NCI-H2227 (cell line): ENCODE results near the gene PTPRH.
"Not testable (repeated sequence)": the region's sequence is repeated elsewhere in the genome, so short reads cannot be mapped to it uniquely, and the experiment has no call there.

Experiments used
- DNase-seq: peaks from one replicate; lab custom pipeline; 2025; ENCODE audit not compliant: unreplicated experiment; lab: John Stamatoyannopoulos, UW

PTPRH gene

DNA sequence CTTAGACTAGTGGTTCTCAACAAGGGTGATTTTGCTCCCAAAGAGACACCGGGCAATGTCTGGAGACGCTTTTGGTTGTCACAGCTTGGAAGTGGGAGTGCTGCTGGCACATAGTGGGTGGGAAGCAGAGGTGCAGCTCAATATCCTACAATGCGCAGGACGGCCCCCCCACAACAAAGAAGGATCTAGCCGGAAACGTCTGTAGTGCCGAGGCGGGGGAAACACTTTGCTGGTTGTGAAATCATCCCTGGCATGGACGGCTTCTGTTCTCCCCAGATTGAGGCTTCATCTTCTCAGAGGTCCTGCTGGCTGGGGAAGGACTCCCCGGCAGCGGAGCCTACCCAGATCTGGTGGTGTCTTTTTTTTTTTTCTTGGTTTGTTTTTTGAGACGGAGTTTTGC lies 15.8 kb downstream of the PTPRH start:
- DNase-seq = no peak

DNA sequence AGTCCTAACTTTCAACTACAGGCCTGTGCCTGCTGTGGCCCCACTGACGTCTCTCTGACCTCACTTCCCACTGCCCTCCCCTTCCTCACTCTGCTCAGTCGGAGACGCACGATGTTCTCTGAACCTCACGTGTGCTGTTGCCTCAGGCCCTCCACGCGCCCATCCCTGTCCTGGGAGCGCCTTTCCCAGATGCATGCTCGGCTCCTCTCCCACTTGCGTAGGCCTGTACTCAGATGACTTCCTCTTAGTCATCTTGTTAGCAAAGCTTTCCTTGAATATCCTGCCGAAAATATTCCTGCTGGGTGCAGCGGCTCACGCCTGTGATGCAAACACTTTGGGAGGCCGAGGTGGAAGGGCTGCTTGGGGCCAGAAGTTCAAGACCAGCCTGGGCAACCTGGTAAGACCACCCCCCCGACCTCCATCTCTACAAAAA lies 19.9 kb downstream of the PTPRH start:
- DNase-seq = no peak

DNA sequence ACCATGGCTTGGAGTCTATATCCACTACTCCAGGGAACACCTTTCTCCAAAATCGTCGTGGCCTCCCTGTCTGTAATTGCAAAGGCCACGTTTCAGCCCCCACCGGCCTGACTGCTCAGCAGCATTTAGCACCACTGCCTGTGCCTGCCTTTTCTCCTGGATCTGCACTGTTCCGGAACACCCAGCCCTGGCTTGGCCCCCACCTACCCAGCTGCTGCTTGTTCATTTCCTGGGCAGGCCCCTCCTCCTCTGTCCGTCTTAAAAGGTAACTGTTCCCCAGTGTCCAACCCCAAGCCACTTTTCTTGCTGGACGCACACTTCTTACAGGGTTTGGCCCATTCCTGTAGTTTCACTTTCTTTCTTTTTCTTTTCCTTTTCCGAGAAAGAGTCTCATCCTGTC lies 20.7 kb downstream of the PTPRH start:
- DNase-seq = no peak

DNA sequence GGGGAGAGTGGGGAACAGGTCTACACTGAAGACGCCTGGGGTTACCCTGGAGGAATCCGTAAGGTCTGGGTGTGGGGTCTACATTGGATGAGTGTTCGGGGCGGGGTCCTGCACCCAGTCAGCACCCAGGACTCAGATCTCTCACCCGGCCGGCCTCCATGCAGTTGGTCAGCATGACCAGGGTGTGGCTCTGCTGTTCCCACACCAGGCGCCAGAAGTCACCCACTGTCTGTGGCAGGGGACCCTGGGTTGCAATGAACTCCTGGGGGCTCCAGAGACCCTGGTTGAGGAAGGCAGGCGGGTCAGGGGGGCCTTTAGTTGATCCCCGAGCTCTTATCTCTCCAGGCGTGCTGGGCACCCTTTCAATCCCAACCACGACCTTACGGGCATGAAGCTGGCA lies 23.2 kb downstream of the PTPRH start:
- no peak for DNase-seq

DNA sequence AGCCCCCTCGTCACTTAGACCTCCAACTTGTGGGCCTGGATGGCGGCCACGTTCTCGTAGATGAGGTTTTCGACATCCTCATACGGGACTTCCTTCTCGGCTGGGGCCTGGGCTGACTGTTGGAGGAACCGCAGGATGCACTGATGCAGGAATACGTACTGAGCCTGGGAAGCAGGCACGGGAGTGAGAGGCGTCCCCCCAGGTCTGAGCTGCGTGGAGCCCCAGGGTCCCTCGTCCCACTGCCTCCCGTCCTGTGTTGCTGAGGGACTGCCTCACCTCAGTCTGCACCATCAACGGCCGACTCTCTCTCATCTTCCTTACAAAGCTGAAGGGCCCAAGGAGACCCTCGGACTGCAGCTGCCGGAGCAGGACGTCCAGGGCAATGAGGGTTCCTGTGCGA lies 27.6 kb downstream of the PTPRH start:
- no peak for DNase-seq

DNA sequence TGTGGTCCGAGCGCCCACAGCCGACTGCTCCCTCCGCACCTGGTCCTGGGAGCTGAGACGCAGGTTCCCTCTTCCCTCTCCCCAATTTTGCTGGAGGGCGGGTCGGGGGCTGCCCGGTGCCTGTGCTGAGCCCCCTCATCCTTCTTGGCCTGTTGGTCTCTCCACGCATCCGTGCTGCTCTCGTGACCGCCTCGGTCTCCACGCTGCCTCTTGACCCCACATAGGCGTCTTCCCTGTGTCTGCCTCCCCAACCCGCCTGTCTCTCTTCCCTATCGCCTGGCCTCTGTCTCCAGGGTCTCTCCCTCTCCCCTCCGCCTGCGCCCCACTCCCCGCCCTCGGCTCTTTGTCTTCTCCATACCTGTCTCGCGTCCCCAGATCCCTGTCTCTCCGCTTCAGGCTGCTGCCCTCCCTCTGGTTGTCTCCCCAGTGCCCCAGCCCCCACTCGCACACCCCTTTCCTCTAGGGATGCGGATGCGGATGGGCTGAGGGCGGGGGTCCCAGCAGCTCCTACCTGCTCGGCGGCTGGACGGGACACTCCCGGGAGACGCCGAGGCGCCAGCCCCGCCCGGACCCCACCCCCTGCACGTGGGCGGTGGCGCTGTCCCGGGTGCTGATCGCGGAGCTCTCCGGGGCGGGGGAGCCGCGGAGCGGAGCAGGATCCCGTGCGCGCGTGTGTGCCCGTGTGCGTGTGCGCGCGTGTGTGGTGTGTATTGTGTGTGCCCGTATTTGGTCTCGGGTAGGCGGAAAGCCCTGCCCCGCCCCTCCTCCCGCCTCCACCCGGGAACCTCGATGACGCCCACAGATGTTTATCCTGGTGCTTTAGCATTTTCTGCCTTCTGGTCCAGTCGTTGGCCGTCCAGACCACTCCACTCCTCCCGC lies 29.5 kb downstream of the PTPRH start, which contains the start of gene SYT5:
Gene SYT5 (minus strand): TSS at position 684 of the 879 bp plus-strand sequence. CDS start 1,248 bp downstream, outside the sequence.
- peak; percentile 87 for DNase-seq

DNA sequence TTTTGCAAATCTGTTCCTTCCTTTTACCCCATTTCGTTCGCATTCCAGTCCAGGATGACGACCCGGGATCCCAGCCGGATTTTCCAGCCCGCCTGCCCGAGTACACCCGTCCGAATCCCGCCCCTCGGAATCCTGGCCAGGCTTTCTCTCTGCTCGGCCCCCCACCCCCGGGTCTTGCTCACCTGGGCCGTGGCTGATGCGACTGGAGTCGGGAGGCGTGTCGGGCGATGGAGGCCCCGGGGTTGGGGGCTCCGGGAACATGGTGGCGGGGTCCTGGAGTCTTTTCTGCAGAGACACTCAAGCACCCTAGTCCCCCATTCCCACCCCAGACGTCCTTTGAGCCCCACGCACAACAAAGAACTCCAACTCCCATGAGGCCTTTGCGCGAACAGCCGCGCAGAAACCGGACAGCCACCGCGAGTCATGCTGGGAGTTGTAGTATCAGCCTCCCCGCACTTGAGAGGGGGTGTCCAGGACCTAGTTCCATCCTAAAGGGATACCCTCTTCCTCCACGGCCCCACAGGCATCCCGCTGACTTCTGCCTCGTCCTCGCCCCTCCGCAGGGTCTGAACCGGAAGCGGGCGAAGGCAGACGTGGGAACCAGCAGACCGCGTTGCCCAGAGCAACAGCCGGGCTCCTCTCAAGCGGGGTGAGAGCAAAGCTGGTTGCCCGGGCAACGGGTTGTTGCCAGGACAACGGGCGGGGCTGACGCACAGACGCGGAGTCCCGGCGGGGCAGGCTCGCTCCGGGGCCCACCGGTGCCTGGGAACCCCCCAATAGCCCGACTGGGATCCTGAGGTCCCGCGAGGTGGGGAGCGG lies 30.3 kb downstream of the PTPRH start:
- DNase-seq = peak; percentile 99

DNA sequence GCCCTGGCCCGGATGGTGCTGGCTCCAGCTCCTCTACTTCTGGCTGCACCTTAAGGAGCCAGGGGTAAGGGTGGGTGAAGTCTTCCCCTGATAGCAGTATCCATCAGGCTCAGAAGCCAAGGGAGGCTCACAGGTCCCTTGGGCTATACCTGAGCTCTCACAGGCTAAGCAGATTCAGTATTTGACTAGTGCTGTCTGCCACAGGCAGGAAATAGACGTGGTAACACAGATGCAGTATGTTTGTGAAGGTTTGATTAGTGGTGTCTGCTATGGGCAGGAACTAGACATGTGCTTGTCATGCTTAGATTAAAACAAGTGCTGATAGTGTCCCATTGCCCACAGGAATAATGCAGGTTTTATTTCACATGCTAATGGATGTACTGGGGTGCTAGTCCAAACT lies 33.2 kb downstream of the PTPRH start:
- peak; percentile 65 for DNase-seq

DNA sequence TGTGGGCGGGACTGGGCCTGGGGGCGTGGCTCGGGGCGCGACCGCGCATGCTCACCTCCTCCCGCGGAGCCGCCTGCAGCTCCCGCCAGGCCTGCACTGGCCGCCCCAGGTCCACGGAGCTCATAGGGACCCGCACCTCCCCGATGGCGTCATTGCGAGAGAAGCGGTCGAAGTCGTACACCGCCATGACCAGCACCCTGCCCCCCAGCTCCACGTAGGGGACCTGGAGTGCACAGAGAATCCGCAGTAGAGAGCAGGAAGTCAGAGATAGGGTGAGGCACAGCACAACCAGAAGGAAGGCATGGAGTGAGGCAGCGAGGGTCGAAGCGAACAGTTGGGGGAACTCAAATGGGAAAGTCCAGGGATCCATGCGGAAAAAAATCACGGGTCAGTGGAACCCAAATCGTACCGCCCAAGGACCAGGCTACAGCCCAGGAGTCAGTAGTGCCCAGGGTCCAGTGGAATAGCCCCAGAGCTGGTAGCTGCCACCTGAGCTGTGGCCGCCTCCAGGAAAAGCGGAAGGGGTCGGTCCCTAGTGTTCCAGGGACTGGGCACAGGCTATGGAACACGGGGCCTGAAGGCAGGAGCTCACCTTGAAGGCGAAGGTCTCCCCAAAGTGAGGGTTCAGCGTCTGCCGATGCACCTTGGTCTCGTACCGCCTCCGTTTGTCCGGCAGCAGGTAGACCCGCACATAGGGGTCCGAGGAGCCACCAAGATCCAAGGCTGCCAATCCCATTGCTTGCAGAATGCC lies 34.0 kb downstream of the PTPRH start:
- peak; percentile 94 for DNase-seq

DNA sequence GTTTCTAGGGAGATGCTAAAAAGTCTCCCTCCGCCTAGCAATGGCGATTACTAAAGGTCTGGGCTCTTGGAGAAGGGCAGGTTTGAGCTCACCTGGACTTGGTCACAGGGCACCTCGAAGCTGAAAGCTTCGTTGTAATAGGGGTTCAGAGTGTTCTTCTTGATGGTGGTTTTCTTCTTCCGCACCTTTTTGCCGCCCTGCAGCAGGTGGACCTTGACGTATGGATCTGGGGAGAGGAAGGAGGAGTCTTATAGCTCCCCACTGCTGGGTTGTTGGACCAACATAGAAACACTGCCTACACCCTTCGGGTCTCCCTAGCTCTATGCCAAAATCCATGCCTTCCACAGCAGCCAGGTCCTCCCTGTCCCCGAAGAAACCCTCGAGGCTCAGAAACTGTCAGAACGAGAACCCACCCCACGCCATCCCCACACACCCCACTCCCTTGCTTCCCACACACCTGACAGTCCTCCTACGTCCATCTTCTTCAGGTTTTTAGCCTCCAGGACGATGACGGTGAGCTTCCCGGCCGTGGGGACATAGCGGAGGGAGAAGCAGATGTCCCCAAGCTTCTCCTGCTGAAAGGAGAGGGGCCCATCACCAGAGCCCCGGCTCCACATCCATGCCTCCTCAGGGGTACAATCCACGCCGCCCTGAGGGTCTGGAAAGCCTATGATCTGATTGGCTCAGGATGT lies 34.7 kb downstream of the PTPRH start:
- no peak for DNase-seq

DNA sequence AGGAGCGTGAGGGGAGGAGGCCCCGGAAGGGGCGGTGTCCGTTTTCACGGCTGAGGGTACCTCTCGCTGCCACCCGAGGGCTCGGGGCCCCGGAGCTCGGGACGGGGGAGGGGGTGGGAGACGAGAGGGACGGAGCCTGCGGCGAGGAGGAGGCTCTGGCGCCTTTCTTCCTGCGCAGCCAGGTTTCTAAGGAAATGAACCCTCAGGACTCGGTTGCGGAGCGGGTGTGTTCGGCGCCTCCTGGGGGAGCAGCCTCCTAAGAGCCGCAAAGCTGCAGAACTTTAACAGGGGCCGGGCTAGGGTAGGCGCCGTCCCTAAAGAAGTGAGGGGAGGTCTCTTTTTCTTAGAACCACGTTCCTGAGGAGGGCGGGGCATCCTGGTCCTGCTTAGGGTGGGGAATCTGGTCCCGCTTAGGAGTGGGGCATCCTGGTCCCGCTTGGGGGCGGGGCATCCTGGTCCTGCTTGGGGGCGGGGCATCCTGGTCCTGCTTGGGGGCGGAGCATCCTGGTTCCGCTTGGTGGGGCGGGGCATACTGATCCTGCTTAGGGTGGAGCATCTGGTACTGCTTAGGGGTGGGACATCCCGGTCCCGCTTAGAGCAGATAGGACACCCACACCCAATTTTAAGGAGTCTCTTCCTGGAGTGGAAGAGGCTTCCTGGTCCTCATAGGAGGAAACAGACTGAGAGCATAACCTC lies 35.4 kb downstream of the PTPRH start:
- peak; percentile 97 for DNase-seq

DNA sequence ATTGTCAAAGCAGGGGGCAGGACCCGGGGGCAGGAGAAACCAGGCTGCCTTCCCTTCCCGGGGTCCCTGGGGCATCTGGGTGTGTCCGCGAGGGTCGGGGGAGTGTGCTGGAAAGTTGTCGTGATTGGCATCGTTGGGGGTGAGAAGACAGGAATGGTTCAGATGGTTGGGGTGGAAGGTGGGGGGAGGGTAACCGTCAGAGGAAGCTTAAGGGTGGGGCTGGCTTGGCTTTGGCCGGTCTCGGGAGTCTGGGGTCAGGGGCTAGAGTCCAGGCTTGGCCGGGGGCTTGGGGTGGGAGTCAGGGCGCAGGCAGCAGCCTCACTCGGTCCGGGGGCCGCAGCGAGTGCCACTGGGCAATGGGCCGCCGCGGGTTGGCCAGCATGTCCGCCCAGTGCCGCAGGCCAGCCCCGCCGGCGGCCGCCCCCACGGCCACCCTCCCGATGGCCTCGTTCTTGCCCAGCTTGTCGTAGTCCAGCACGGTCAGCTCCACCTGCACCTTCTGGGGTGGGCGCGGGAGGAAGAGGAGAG lies 36.1 kb downstream of the PTPRH start:
- no peak for DNase-seq

DNA sequence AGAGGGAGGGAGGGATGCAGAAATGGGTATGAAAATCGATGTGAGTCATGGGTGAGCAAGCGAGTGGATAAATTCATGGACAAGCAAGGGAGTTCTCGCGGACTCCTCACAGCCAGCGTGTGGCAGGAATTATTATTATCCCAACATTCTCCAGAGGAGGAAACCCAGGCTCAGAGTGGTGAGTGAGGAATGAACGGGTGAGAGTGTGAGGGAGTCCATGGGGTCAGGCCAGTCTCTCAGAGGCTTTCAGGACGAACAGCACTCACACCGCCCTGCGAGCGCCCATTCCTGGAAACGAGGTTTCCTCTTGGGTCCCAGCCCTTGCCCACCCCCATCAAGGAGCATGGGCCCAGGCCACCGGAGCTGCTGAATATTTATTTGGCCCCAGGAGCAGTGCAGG lies 36.6 kb downstream of the PTPRH start:
- DNase-seq = peak; percentile 67

DNA sequence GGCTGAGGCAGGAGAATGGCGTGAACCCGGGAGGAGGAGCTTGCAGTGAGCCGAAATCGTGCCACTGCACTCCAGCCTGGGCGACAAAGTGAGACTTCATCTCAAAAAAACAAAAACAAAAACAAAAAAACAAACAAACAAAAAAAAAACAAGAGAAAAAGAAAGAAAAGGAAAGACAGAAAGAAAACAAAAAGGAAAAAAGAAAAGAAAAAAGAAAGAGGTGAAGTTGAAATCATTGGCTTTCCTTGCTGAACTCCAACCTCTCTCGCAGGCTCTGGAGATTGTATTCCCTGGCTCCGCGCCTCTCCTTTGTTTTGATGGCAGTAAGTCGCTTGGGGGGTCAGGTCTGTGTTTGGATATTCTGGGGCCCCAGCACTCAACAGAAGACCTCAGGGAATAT lies 37.0 kb downstream of the PTPRH start:
- DNase-seq = not testable (repeated sequence)

DNA sequence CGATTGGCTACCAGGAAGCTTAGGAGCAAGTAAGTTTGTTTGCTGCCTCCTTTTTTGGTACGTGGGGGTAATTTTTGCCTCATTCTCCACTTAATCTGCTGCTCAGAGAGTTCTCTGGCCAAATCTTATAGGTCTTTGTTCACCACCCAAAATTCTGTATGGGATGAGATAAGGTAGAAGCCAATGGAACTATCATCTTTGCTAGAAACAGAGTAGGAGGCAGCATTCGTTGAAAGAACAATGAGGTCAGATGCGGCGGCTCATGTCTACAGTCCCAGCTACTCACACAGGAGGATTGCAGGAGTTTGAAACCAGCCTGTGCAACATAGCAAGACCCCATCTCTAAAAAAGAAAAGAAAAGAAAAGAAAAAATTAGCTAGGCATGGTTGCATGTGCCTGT lies 37.9 kb downstream of the PTPRH start:
- DNase-seq = no peak

DNA sequence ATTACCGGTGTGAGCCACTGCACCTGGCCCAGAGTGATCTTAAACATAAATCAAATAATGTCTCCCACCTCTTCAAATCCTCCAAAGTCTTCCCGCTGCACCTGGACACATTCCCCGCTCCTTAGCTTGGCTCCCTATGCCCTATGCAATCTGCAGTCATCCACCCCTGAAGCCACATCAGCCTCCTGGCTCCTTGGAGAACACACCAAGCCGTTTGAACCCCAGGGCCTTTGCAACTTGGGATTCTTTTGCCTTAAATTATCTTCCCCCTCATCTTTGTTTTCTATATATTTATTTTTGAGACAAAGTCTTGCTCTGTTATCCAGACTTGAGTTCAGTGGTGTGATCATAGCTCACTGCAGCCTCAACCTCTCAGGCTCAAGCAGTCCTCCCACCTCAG lies 40.2 kb downstream of the PTPRH start:
- no peak for DNase-seq

DNA sequence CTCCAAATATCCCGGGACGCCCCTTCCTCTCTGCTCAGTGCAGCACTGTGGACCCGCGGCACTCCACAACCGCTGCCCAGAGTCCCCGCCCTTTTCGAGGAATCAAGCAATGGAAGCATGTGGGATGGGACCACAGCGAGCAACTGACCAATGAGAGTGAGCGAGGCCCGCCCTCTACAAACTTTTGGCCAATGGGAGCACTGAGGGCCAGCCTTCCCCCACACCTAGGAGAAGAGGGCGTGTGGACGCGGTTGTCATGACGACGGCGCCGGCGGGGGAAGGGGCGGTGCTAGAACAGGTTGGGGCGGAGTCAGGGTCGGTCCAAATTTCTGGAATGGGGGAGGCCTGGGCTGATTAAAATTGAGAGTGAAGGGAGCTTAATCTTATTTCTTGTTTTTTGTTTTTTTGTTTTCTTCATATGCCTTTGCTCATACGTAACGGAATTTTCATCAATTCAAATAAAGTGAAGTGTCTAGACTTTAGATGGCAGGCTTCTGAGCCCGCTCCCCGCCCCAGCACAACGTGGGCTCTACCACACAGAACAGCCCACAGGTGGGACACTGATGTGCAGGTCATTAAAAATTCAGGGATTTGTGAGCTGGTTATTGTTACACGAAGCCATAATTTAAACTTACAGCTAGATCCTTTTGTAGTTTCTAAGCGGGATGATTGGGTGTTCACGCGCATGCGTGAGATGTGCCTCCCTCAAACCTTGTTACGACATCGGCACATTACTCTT lies 42.6 kb downstream of the PTPRH start, which contains the start of gene DNAAF3:
Gene DNAAF3 (minus strand): TSS at position 84 of the 739 bp plus-strand sequence. CDS start 200 bp downstream, outside the sequence.
- DNase-seq = peak; percentile 100

DNA sequence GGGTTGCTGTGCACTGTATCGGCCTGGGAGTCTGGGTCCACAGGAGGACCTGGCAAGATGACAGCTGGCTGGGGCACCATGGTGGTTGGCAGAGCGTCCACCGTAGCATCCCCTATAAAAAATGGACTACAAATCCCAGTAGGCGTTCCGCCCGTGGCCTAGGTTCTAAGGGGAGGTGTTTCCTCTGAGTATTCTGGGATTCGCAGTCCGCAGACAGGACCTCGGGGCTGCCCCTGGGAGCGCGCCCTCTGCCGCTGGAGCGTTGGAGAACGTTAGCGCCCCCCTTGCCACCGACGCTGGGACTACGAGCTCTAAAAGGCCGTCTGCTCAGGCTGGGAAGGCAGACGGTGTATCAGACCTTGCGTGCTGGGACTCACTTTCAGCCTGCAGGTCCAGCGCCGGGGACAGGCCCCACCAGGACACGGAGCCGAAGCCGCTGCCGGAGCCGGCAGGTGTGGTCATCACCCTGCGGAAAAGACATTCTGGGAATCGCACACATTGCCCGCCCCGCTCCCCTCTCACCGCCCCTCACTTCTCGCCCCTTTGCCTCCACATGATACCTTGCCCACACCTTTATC lies 43.3 kb downstream of the PTPRH start:
- DNase-seq = peak; percentile 99
